ENCODE results near the gene DOHH. TPM values are rescaled to one million over a fixed set of nuclear protein-coding genes. Genes with fewer than 3 reads are reported as not detected.

Gene DOHH
- total and polyA plus RNA-seq, 5 donors: 9.8 to 14.8 (median 12.4) TPM

DNA sequence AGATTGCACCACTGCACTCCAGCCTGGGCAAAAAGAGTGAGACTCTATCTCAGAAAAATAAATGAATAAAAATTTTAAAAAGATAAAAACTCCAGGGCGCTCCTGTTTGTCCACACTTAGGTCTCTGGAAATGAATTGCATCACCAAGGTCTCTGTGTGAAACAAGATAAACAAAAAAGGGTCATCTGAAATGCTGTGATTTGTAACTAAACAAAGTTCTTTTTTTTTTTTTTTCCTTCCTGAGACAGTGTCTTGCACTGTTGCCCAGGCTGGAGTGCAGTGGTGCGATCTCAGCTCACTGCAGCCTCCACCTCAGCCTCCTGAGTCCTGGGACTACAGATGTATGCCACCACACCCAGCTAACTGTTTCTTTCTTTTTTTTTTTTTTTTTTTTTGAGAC is 17.2 kb upstream of the DOHH start:
- ATAC-seq (no peak), DNase-seq (no peak)
- intact Hi-C loops (cut with DNase I): no loop called here
- no peaks in the 10 kb centered on the region for H3K27me3 ChIP-seq (ENCODE audit: control insufficient read depth, insufficient read depth)
- H3K4me1 ChIP-seq (ENCODE audit: control insufficient read depth, insufficient read depth, low read length): peaks cover 4% of the 10 kb centered on the region
- H3K4me3 ChIP-seq (ENCODE audit: low read length): no peak overlapping the region
- H3K27ac ChIP-seq (ENCODE audit: low read length): no peak overlapping the region
- no peaks in the 10 kb centered on the region for H3K9me3 ChIP-seq (ENCODE audit: control insufficient read depth, low read length)
- 89% methylated on average over 2 of the region's 2 CpGs for WGBS

DNA sequence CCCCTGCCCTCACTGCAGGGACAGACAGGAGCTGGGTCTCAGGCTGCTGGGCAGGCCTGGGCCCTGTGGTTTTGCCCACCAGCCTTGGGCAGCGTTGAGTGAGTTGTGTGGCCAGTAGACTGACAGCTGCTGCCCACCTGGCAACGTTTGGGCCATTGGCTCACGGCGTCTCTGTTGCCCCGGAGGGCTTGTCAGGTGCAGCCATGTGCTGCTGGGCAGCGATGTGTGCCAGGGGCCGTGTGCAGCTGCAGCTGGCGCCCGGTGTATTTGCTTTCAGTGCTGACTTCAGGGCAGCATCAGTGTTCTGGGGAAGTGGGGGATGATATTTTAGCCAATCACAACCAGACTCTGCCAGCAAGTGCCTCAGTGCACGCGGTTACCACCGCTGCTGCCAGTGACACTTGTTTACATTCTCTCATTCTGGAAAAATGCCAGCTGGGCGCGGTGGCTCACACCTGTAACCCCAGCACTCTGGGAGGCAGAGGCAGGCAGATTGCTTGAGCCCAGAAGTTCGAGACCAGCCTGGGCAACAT is 16.3 kb upstream of the DOHH start:
- Histone ChIP-seq H3K9me3 (ENCODE audit: control insufficient read depth, low read length) (no peaks in the 10 kb centered on the region), H3K27me3 (ENCODE audit: control insufficient read depth, insufficient read depth) (no peaks in the 10 kb centered on the region), H3K4me3 (ENCODE audit: low read length) (no peak overlapping the region), H3K27ac (ENCODE audit: low read length) (no peak overlapping the region), H3K4me1 (ENCODE audit: control insufficient read depth, insufficient read depth, low read length) (peaks cover 4% of the 10 kb centered on the region)
- intact Hi-C loops (cut with DNase I): no loop called here
- no peak for ATAC-seq
- WGBS: 77% methylated on average over 15 of the region's 15 CpGs
- DNase-seq: peak in 2 of 3 donors; percentile 54 to 58

DNA sequence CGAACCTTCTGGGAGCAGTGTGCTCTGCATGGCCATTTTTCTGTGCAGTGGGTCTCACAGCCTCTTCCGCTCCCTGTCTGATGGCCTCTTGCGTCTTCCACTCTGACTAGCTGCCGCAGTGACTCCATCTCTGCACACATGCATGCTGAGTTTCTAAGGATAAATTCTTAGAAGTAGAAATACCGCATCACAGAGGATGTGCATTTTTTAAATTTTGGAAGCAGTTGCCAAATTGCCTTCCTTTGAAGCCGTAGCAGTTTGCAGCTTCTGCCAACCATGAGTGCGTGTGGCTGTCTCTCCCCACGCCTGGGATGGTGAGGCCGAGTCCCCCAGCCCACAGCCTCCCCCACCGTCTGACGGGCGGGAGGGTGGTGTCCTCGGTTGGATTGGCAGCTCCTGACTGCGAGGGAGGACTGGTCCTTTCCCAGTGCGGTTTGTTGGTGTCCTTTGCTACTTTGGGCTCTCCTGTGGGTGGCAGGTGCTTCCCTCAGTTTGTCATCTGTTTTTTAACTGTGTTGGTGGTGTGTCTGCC is 15.5 kb upstream of the DOHH start:
- peaks cover 4% of the 10 kb centered on the region for H3K4me1 ChIP-seq (ENCODE audit: control insufficient read depth, insufficient read depth, low read length)
- WGBS: 65% methylated on average over 15 of the region's 15 CpGs
- no peak for ATAC-seq
- H3K27ac ChIP-seq (ENCODE audit: low read length): no peak overlapping the region
- no peaks in the 10 kb centered on the region for H3K9me3 ChIP-seq (ENCODE audit: control insufficient read depth, low read length)
- peak in 1 of 3 donors; percentile 42 for DNase-seq
- intact Hi-C loops (cut with DNase I): no loop called here
- H3K4me3 ChIP-seq (ENCODE audit: low read length): no peak overlapping the region
- no peaks in the 10 kb centered on the region for H3K27me3 ChIP-seq (ENCODE audit: control insufficient read depth, insufficient read depth)

DNA sequence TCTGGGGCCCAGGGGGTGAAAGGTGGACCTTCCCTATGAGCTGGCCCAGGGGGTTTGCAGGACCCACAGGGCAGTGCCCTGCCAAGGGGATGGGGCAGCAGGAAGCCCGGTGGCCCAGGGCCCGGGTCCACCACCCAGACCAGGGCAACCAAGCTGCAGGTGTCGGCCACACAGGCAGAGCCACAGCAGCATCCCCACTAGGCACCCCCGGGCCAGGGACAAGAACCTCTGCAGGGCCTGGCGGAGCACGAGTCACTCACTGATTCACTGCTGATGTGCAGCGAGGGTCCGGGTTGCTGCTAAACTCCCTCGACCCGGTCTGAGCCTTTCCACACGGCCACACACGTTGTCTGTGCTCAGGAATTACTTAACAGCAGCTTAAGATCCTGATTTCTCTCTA is 14.5 kb upstream of the DOHH start:
- H3K9me3 ChIP-seq (ENCODE audit: control insufficient read depth, low read length): no peaks in the 10 kb centered on the region
- WGBS: 88% methylated on average over 12 of the region's 12 CpGs
- DNase-seq (no peak), ATAC-seq (no peak)
- intact Hi-C loops (cut with DNase I): no loop called here
- H3K27me3 ChIP-seq (ENCODE audit: control insufficient read depth, insufficient read depth): no peaks in the 10 kb centered on the region
- H3K27ac ChIP-seq (ENCODE audit: low read length): no peak overlapping the region
- H3K4me3 ChIP-seq (ENCODE audit: low read length): no peak overlapping the region
- H3K4me1 ChIP-seq (ENCODE audit: control insufficient read depth, insufficient read depth, low read length): peaks cover 4% of the 10 kb centered on the region

DNA sequence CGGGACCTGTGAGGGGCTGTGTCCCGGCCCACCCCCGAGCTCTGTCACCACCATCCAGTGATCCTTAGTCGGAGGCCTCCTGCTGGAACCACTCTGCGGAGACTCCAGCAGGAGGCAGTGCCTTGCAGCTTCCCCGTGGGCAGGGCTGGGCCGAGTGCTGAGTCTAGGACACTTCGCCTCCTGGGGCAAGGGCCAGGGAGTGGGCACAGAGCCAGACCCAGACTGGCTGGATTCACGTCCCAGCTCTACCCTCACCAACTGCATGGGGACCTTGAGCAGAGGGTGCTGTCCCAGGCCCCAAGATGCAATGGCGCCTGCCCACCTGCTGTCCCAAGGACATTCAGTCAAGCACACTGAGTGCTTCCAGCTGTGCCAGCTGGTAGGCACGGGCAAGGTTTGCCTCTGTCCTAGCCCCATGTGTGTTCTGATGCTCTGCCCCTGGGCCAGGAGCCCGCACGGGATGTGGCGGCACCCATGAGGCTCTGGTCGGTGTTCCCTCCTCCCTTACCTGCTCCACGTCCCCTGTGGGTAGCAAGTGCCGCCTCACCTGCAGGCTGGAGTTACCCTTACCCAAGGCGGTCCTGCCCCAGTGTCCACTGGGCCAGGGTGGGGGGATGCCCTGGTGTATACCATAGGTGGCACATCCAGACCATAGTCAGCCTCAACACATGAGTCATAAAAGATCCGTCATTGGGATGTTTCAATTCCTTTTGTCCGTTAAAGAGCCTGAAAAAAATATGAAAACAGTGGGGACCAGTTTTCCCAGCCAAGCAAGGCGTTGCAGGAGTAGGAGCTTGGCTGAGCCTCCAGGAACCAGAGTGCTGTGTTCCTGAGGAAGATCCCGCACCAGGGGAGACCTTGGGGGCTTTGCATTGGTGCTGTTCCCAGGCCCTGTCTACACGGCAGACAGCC is 13.0 kb upstream of the DOHH start:
- no peak overlapping the region for H3K4me3 ChIP-seq (ENCODE audit: low read length)
- ATAC-seq (peak; percentile 7 to 17), DNase-seq (peak in 1 of 3 donors; percentile 66)
- no peaks in the 10 kb centered on the region for H3K9me3 ChIP-seq (ENCODE audit: control insufficient read depth, low read length)
- intact Hi-C loops (cut with DNase I): no loop called here
- no peak overlapping the region for H3K27ac ChIP-seq (ENCODE audit: low read length)
- 73% methylated on average over 23 of the region's 23 CpGs for WGBS
- H3K4me1 ChIP-seq (ENCODE audit: control insufficient read depth, insufficient read depth, low read length): peaks cover 4% of the 10 kb centered on the region
- H3K27me3 ChIP-seq (ENCODE audit: control insufficient read depth, insufficient read depth): no peaks in the 10 kb centered on the region

DNA sequence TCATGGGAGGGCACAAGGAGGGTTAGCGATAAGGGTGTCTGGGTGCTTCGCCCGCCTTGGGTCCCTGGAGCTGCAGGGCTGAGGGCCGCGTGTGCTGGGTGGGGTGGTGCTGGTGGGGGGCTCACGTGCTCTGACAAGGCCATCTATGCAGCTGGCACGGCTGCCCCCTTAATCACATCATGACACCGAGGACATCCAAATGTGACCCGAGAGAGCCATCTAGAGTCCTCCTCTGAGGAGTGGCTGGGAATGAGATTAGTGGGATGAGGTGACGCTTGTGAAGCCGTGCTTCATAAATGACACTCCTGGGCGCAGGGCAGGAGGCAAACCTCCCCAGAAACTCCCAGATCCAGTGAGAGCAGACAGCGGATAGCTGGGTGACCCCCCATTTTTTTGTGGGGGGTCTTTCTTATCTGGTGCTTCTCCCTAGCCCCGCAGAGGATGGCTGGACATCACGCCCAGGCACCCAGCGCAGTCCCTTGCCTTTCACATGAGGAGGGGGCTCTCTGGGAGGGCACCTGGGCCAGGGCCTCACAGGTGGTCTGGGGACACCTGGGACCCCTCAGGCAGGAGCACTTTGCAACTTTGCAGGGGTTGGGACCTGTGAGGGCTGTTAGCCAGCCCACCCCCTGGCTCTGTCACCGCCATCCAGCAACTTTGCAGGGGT is 12.2 kb upstream of the DOHH start:
- Histone ChIP-seq H3K27me3 (ENCODE audit: control insufficient read depth, insufficient read depth) (no peaks in the 10 kb centered on the region), H3K4me3 (ENCODE audit: low read length) (no peak overlapping the region), H3K27ac (ENCODE audit: low read length) (no peak overlapping the region), H3K9me3 (ENCODE audit: control insufficient read depth, low read length) (no peaks in the 10 kb centered on the region), H3K4me1 (ENCODE audit: control insufficient read depth, insufficient read depth, low read length) (peaks cover 4% of the 10 kb centered on the region)
- intact Hi-C loops (cut with DNase I): no loop called here
- ATAC-seq (peak in 1 of 2 donors; percentile 3), DNase-seq (no peak)
- 77% methylated on average over 17 of the region's 17 CpGs for WGBS

DNA sequence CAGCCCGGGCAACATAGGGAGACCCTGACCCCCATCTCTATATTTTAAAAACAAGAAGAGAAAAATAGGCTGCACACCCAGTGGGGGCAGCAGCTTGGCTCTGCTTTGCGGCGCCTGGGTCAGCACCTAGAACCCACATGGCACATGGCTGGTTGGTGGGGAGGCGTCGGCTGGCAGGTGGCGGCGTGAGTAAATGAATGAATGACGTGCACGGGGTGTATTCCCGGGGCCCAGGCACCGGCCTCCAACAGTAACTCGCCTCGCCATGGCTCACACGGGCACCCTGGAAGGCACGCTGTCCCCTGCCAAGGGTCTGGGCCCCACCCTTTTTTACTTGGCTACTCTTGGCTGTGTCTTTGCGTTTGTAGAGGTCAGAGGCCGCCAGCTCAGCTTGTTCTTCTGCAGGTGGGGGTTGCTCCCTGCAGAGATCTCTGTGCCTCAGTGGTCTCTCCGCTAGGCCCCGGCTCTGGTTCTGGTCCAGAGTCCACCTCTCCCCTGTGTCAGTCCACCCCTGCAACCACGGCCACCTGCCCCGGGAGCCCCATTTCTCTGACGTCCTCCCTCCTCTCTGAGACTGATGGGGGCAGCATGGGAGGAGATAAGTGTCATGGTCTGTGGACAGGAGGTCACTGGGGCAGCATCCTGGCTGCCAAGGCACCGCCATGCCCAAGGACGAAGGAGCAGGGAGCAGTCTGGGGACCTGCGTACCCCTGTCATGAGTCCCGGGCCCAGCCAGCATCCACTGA is 11.2 kb upstream of the DOHH start:
- Histone ChIP-seq H3K4me3 (ENCODE audit: low read length) (no peak overlapping the region), H3K27ac (ENCODE audit: low read length) (no peak overlapping the region), H3K27me3 (ENCODE audit: control insufficient read depth, insufficient read depth) (no peaks in the 10 kb centered on the region), H3K4me1 (ENCODE audit: control insufficient read depth, insufficient read depth, low read length) (peaks cover 4% of the 10 kb centered on the region), H3K9me3 (ENCODE audit: control insufficient read depth, low read length) (no peaks in the 10 kb centered on the region)
- ATAC-seq (no peak), DNase-seq (no peak)
- 84% methylated on average over 26 of the region's 26 CpGs for WGBS
- intact Hi-C loops (cut with DNase I): no loop called here

DNA sequence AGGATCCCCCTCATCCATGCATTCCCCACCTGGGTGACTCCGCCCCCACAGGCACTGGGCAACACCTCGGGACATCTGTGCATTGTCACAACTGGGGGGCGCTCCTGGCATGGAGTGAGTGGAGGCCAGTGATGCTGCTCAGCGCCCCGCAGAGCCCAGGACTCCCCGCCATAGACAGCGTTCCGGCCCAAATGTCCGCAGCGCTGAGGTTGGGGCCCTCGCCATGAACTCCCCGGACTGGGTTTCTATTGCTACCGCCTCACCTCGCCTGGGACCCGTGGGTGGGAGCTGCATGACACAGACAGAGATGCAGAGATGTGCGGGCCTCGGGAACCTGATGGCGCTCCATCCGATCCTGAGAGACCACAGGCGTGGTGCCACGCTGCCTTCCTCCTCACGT is 10.3 kb upstream of the DOHH start:
- H3K4me1 ChIP-seq (ENCODE audit: control insufficient read depth, insufficient read depth, low read length): peaks cover 4% of the 10 kb centered on the region
- intact Hi-C loops (cut with DNase I): no loop called here
- ATAC-seq (no peak), DNase-seq (peak in 1 of 3 donors; percentile 56)
- no peak overlapping the region for H3K27ac ChIP-seq (ENCODE audit: low read length)
- no peaks in the 10 kb centered on the region for H3K9me3 ChIP-seq (ENCODE audit: control insufficient read depth, low read length)
- no peak overlapping the region for H3K4me3 ChIP-seq (ENCODE audit: low read length)
- 88% methylated on average over 22 of the region's 22 CpGs for WGBS
- H3K27me3 ChIP-seq (ENCODE audit: control insufficient read depth, insufficient read depth): no peaks in the 10 kb centered on the region

DNA sequence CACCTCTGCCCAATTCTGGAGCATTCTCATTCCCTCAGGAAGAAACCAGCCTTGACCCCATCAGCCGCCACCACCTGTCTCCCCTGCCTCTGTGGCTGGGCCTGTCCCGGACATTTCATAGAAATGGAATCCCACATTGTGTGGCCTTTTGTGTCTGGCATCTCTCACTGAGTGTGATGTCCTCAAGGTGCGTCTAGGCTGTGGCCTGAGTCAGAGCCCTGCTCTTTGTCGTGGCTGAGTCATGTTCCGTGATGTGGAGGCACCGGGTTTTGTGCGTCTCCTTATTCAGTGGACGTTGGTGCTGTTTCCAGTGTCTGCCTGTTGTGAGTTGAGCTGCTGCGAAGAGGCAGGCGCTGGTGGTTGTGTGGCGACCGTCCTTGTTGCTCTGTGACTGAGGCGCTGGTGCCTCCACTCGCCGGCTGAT is 9.1 kb upstream of the DOHH start:
- DNase-seq: no peak
- 86% methylated on average over 15 of the region's 15 CpGs for WGBS
- Histone ChIP-seq H3K27me3 (ENCODE audit: control insufficient read depth, insufficient read depth) (no peaks in the 10 kb centered on the region), H3K27ac (ENCODE audit: low read length) (no peak overlapping the region), H3K4me3 (ENCODE audit: low read length) (no peak overlapping the region), H3K4me1 (ENCODE audit: control insufficient read depth, insufficient read depth, low read length) (peaks cover 4% of the 10 kb centered on the region), H3K9me3 (ENCODE audit: control insufficient read depth, low read length) (no peaks in the 10 kb centered on the region)
- ATAC-seq: no peak
- intact Hi-C loops (cut with DNase I): no loop called here

DNA sequence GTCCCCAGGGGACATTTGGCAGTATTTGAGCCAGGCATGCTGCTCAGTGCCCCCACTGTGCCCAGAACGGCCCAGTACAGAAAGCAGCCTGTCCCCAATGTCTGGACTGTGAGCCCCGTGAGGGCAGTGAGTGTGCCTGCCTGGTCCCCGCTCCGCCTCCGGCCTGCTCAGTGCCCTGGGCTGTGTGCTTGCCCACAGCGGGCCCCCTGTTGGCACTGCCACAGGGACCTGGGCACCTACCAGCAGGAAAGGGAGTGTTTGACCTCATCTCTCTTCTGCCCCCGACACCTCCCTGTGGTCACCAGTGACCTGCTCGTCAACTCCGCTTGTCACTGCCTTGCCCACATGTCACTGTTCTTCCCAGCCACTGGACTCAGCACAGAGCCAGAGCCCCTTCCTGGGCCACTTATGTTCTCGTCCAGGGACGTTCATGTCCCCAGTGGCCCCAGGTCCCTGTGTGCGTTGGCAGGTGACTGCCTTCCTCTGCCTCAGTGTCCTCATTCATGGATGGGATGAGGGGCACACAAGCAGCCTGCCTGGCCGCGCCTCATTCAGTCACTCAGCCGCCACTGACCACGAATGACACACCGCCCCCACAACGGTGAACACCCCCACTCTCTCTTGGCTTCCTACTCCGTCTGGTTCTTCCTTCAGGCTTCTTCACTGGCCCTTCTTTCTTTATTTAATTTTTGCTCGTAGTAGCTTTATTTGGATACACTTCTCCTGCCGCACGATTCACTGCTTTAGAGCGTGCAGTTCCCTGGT is 8.5 kb upstream of the DOHH start:
- WGBS: 79% methylated on average over 23 of the region's 23 CpGs
- peak in 1 of 3 donors; percentile 52 for DNase-seq
- Histone ChIP-seq H3K9me3 (ENCODE audit: control insufficient read depth, low read length) (no peaks in the 10 kb centered on the region), H3K4me1 (ENCODE audit: control insufficient read depth, insufficient read depth, low read length) (peaks cover 4% of the 10 kb centered on the region), H3K4me3 (ENCODE audit: low read length) (no peak overlapping the region), H3K27ac (ENCODE audit: low read length) (no peak overlapping the region), H3K27me3 (ENCODE audit: control insufficient read depth, insufficient read depth) (no peaks in the 10 kb centered on the region)
- intact Hi-C loops (cut with DNase I): no loop called here
- no peak for ATAC-seq
